DND-41 (cell line): ENCODE data around the gene ATXN7L1.

ENCODE experiments used
- ATAC-seq: fragments of 200-7000 bp; cut with Tn5 transposase; 3 replicates; pipeline ENCODE4 v1.9.1; 2021; ENCODE audit warnings: low read depth; ENCODE audit not compliant: insufficient read depth
- DNase-seq: peaks from one replicate; pipeline ENCODE4 v3.0.0-alpha.2; 2020
- H2AFZ ChIP-seq: 2 replicates; pipeline ENCODE4 v1.6.0; 2012; ENCODE audit warnings: low read depth, low read length
- H3K27ac ChIP-seq: 2 replicates; pipeline ENCODE4 v1.5.1; 2012; ENCODE audit warnings: low read length, inconsistent platforms
- H3K27me3 ChIP-seq: fragments of 200-600 bp; sonication (generic); 2 replicates; pipeline ENCODE4 v1.6.0; 2012; ENCODE audit warnings: low read length, mild to moderate bottlenecking, inconsistent platforms; ENCODE audit not compliant: insufficient read depth, poor library complexity
- H3K36me3 ChIP-seq: 2 replicates; pipeline ENCODE4 v1.5.1; 2012; ENCODE audit warnings: low read length, inconsistent platforms; ENCODE audit not compliant: insufficient read depth
- H3K4me1 ChIP-seq: 2 replicates; pipeline ENCODE4 v1.5.1; 2012; ENCODE audit warnings: mild to moderate bottlenecking, low read length; ENCODE audit not compliant: insufficient read depth
- H3K4me2 ChIP-seq: 2 replicates; pipeline ENCODE4 v1.6.0; 2012; ENCODE audit warnings: mild to moderate bottlenecking, moderate library complexity, low read length, inconsistent platforms; ENCODE audit not compliant: insufficient read depth
- H3K4me3 ChIP-seq, 2 experiments: fragments of 200-600 bp in 1 of 2; shearing (Covaris generic) in 1 of 2; 2 replicates each; pipeline ENCODE4 v1.5.1; 2012 to 2016; ENCODE audit warnings: inconsistent platforms in 2 of 2, low read length in 2 of 2, mild to moderate bottlenecking in 2 of 2, low read depth in 1 of 2, moderate library complexity in 1 of 2
- H3K79me2 ChIP-seq: 2 replicates; pipeline ENCODE4 v1.6.0; 2012; ENCODE audit warnings: low read length, inconsistent platforms; ENCODE audit not compliant: insufficient read depth
- H3K9ac ChIP-seq: 2 replicates; pipeline ENCODE4 v1.6.0; 2012; ENCODE audit warnings: low read depth, mild to moderate bottlenecking, inconsistent platforms, low read length, moderate library complexity
- H3K9me3 ChIP-seq: 2 replicates; pipeline ENCODE4 v1.5.1; 2012; ENCODE audit warnings: low read length, moderate library complexity, mild to moderate bottlenecking, inconsistent platforms; ENCODE audit not compliant: insufficient read depth, severe bottlenecking
- H4K20me1 ChIP-seq: 2 replicates; pipeline ENCODE4 v1.6.0; 2012; ENCODE audit warnings: low read length; ENCODE audit not compliant: insufficient read depth
- CTCF ChIP-seq: IDR thresholded peaks from 2 replicates; pipeline ENCODE4 v1.5.1; 2012; ENCODE audit warnings: borderline replicate concordance, low read length, moderate library complexity, mild to moderate bottlenecking; ENCODE audit not compliant: poor library complexity, severe bottlenecking; ENCODE audit errors: extremely low read depth
- EZH2 ChIP-seq: IDR thresholded peaks from 3 replicates; pipeline ENCODE4 v1.6.1; 2012; ENCODE audit warnings: borderline replicate concordance, low read depth, mild to moderate bottlenecking, moderate library complexity, low read length, inconsistent platforms; ENCODE audit not compliant: severe bottlenecking

Gene ATXN7L1

GRCh38 chr7:105879782-105880181 is 3.4 kb upstream of the ATXN7L1 start:
- Histone ChIP-seq H3K9me3 (no peaks in the 10 kb centered on the region), H4K20me1 (no peaks in the 10 kb centered on the region), H2AFZ (no peak overlapping the region), H3K4me1 (peaks cover 19% of the 10 kb centered on the region), H3K27ac (no peak overlapping the region), H3K4me3 (no peak overlapping the region), H3K27me3 (peaks cover 39% of the 10 kb centered on the region), H3K79me2 (no peaks in the 10 kb centered on the region), H3K36me3 (no peaks in the 10 kb centered on the region), H3K9ac (no peak overlapping the region), H3K4me2 (no peak overlapping the region)
- ATAC-seq (no peak), DNase-seq (no peak)
- TF ChIP-seq CTCF (no peak), EZH2 (no peak)

- TF ChIP-seq CTCF (no peak), EZH2 (no peak)
- Histone ChIP-seq H2AFZ (no peak overlapping the region), H3K79me2 (no peaks in the 10 kb centered on the region), H3K36me3 (no peaks in the 10 kb centered on the region), H4K20me1 (no peaks in the 10 kb centered on the region), H3K27me3 (peaks cover 39% of the 10 kb centered on the region), H3K4me2 (no peak overlapping the region), H3K9ac (no peak overlapping the region), H3K9me3 (no peaks in the 10 kb centered on the region), H3K4me3 (no peak overlapping the region), H3K4me1 (peaks cover 19% of the 10 kb centered on the region), H3K27ac (no peak overlapping the region)
- DNase-seq (no peak), ATAC-seq (no peak)
Measured at GRCh38 chr7:105878746-105879605, 2.6 kb upstream of the ATXN7L1 start.

- H3K27me3 ChIP-seq = peaks cover 39% of the 10 kb centered on the region
- no peak overlapping the region for H2AFZ ChIP-seq
- H4K20me1 ChIP-seq = no peaks in the 10 kb centered on the region
- H3K4me3 ChIP-seq = no peak overlapping the region
- no peak overlapping the region for H3K9ac ChIP-seq
- no peak for ATAC-seq
- H3K27ac ChIP-seq = no peak overlapping the region
- no peaks in the 10 kb centered on the region for H3K36me3 ChIP-seq
- TF ChIP-seq CTCF = no peak
- TF ChIP-seq EZH2 = no peak
- no peak overlapping the region for H3K4me2 ChIP-seq
- H3K79me2 ChIP-seq = no peaks in the 10 kb centered on the region
- no peak for DNase-seq
- no peaks in the 10 kb centered on the region for H3K9me3 ChIP-seq
- H3K4me1 ChIP-seq = peaks cover 19% of the 10 kb centered on the region
Measured at GRCh38 chr7:105877736-105878135, 1.3 kb upstream of the ATXN7L1 start.
